GM21423 (cell line): ENCODE results near the gene SCN1B.

Experiments
- ATAC-seq: cut with Tn5 transposase; IDR thresholded peaks from one replicate; pipeline ENCODE4 v1.9.1; 2021; ENCODE audit warnings: mild to moderate bottlenecking, moderate library complexity; ENCODE audit not compliant: unreplicated experiment

The SCN1B gene

DNA sequence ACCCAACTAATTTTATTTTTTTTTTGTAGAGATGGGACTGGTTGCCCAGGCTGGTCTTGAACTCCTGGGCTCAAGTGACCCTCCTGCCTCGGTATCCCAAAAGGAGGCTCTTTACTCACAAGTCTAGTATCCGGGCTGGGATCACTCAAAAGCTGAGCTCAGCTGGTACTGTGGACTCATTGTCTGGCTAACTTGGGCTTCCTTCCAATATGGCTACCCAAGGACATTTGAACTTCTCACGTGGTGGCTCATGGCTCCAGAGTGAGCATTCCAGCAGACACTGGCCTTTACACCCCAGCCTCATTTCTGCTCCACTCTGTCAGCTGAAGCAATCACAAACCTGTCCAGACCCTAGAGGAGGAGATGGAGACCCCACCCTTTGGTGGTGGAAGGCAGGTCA is 40.2 kb downstream of the SCN1B start:
- no peak for ATAC-seq

DNA sequence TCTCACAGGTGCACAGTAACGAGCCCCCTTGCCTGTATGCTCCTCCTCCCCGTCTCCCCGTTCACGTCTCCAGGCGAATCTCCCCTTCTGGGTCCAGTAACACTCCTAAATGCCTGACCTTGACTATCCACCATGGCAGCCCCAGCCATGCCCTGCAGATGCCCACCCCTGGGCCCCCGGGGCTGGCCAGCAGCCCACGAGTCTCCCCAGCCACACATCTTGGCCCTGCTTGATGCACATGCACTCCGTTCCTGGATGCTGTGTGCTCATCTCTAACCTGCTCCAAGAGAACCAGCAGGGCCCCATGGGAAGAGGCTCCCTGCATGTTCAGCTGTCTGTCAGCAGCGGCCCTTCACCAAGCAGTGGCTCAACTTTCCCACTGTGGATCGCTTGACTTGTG is 43.2 kb downstream of the SCN1B start:
- ATAC-seq, result no peak

GRCh38 chr19:35073941-35074340 is 43.7 kb downstream of the SCN1B start:
- ATAC-seq, result no peak

DNA sequence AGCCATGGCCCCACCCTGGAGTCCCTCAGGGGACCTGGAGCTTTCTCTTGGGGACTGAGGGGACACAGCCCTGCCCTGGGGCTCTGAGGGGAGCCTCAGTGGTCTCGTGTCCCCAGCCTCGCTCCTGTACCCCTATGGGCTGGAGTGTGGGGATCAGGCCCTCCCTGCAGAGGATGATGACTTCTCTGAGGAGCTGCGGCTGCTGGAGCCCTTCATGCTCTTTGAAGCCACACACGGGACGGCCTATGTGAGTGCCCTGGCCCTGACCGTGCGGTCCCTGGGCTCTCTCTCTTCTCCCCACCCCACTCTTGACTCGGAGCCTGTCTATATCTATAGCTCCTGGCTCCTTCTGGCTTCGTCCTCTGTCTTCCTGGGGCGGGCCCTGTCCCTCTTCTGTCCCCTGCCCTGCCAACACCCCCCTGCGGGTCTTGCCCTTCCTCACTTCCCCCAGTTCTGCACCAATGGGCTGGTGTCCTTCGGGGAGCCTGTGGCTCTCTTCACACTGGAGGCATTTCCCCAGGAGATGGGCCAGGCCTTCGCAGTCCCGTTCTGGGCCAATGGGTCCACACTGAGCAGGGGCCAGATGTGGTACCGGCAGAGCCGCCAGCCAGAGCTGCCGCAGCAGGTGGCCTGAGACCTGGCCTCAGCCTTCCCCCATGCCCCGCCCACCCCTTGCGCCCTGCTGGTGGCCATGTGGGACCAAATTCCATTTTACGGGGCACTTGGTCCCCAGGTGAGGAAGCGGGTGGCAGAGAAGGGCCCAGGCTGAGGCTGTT is 44.3 kb downstream of the SCN1B start:
- ATAC-seq, result no peak

GRCh38 chr19:35075202-35076025 is 45.1 kb downstream of the SCN1B start:
- ATAC-seq, result no peak

- ATAC-seq, result no peak
Observed at GRCh38 chr19:35076026-35076370, 45.7 kb downstream of the SCN1B start.

DNA sequence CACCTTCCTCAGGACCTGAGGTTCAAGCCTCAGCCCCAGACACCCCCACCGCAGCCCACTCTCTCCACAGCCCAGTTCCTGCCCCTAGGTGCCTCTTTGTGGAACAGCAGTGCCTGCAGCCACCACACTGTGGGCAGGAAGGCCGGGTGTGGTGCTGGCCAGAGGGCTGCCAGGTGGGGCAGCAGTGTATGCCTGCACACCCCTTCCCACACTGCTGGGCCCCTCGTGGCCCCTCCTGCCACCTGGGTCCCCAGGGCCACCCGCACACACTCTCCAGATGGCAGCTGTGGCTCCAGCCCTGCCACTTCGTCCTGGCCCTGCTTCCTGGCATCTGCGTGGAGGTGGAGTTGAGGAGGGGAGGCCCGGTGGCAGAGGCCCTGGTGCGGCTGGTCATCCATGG is 46.4 kb downstream of the SCN1B start:
- ATAC-seq, result no peak

DNA sequence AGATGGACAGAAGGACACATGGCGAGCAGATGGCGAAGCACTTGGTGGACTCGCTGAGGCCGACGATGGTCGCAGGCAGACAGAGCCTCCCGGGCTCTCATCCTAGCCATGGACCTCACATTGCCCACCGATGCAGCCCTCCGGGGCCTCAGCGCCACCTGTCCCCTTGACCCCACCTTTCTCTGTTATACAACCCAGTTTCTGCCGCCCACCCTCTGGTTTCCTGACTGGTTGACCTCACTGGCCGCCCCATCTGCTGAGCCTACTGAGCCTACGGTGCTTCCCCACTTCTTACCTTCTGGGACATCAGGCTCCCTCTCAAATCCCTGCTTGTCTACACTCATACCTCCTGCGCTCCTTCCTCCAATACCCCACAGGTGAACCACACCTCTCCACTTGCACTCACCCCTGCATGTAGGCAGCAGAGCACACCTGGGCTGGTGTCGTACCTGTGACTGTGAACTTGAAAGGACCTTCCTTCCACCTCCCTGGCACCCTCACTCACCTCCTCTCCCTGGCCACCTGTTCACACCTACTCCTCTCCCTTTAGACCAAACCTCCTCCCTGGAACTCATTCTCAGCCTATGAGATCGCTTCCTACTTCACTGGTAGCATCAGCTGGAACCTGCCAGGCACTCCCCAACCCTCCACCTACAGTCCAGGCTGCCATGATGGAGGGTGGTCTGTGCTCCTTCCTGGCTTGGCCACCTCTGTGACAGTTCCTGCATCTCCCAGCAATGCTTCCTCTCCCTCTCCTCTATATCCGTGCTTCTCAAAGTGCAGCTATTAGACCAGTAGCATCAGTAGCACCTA is 47.3 kb downstream of the SCN1B start:
- no peak for ATAC-seq

DNA sequence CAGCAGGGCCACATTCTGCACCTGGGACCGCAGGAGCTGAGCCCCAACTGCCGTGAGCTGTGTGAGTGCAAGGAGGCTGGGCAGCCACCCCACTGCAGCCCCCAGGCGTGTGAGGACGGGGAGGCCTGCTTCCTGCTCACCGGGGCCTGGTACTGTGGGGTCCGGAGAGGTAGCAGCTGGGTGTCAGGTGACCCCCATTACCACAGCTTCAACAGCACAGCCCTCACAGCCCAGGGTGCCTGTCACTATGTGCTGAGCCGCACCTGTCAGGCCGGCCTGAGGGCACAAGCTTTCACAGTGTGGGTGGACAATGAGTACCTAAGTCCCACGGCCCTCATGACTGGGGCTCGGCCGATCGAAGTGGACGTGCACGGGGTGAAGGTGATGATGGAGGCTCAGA is 49.6 kb downstream of the SCN1B start:
- no peak for ATAC-seq

GRCh38 chr19:35080613-35081170 is 50.4 kb downstream of the SCN1B start:
- no peak for ATAC-seq

DNA sequence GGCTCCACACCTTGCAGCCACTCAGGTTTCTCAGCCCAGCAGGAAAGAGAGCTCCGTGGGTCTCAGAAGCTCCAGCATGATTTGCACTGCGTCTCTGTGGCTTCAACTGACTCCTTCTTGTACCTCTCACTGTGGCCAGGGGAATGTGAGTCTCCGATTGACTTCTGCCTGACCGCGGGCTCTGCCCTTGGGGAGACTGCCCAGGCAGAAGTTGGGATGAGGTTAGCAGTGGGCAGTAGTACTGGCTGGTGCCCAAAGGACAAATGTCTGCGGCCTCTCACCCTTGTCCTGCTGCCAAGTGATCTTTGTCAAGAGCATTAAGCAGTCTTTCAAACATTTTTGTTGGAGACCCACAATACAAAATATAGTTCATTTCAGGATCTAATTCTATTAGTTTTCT is 50.9 kb downstream of the SCN1B start:
- no peak for ATAC-seq

DNA sequence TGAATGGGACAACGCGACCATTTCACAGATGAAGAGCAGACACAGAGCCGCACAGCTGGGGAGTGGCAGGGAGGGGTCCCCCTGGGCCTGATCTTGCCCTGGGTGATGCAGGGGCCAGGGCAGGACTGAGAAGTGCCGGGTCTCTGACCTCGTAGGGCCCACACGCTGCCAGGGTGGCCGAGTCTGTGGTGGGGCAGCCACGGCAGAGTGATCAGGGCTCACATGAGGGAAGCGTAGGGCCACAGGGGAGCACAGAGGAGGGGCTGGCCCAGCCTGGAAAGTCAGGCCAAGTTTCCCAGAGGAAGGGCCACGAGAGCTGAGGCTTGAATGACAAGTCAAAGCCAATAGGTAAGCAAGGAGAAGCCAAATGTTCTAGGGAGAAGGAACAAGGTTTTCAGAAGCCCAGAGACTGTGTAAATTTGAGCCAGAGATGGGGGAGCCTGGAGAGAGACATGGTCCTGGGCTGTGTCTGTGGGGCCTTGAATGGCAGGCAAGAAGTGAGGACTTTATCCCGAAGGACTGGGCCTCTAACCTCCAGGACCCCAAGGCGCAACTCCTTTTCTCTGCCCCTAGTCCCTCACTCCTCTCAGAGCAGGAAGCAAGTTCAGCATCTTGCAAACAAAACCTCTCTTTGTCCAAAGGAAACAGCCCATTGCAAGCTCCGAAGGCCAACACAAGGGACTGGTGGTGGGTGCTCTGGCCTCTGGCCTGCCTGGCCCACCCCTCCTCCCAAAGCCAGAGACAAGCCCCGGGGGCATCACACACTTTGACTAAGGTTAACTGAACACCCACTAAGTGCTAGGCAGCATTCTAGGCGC is 53.6 kb downstream of the SCN1B start:
- no peak for ATAC-seq

GRCh38 chr19:35084509-35084762 is 54.2 kb downstream of the SCN1B start:
- no peak for ATAC-seq

- ATAC-seq, result no peak
Observed at GRCh38 chr19:35085947-35086346, 55.7 kb downstream of the SCN1B start.

DNA sequence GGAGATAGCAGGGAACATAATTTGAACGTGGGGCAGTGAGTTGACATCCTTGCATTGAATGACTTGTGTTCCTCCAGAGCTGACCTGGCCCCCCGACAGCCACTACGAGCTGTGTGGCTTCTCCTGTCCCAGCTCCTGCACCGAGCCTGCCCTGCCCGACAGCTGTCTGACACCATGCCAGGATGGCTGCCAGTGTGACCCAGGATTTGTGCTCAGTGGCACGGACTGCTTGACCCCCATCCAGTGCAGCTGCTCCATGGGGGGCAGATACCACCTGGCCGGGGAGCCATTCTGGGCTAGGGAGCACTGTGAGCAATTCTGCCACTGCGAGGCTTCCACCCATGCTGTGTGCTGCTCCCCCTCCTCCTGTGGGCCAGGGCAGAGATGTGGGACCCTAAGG is 56.2 kb downstream of the SCN1B start:
- ATAC-seq, result no peak

DNA sequence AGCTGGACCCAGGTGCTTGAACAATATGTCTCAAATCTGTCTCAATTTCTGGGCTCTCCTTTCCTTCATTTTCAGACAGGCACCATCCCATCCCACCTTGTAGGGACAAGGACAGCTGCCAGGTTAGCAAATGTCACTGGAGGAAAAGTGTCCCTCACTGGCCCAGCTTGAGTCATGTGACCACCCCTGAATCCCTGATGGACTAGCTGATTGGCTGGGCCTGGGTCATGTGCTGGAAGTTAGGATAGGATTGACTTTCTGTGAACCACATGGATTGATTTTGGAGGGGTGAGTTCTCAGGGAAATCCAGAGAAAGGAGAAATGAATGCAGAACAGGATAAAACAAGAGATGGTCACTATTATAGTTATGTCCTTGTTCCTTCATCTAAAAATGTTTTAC is 57.1 kb downstream of the SCN1B start:
- ATAC-seq, result no peak

GRCh38 chr19:35088131-35088913 is 58.1 kb downstream of the SCN1B start:
- no peak for ATAC-seq

DNA sequence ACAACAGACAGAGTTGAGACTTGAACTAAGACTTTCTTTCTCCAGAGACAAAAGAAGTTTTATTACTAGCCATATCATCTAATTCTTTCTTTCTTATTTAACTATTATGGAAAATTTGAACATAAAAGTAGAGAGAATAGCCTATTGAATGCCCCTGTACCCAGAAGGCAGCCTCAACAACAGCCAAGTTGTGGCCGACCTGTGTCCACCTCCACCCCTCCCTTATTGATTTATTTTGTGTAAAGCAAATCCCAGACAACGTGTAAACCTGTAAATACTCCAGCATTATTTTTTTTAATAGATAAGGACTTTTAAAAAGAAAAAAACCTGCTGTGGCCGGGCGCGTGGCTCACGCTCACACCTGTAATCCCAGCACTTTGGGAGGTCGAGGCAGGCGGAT is 59.3 kb downstream of the SCN1B start:
- no peak for ATAC-seq
